Testis (tissue), 3 donors: ENCODE data around the gene FAM53B. TPM values are rescaled to one million over a fixed set of nuclear protein-coding genes. Genes with fewer than 3 reads are reported as not detected.

Source experiments
- DNase-seq: peaks from one replicate; pipeline ENCODE4 v3.0.0-alpha.2; 2019
- H3K27ac ChIP-seq, 2 donors: fragments of 200-600 bp; sonication (generic); one replicate each; pipeline ENCODE4 v1.5.1; 2019
- H3K27me3 ChIP-seq: fragments of 200-600 bp; sonication (generic); one replicate; pipeline ENCODE4 v1.5.1; 2019
- H3K36me3 ChIP-seq: fragments of 200-600 bp; sonication (generic); one replicate; pipeline ENCODE4 v1.5.1; 2017; ENCODE audit warnings: low read depth; ENCODE audit errors: missing control alignments
- H3K4me1 ChIP-seq: fragments of 200-600 bp; sonication (generic); one replicate; pipeline ENCODE4 v1.5.1; 2019
- H3K4me3 ChIP-seq, 2 donors: fragments of 200-600 bp; sonication (generic); one replicate each; pipeline ENCODE4 v1.5.1; 2017 to 2019
- H3K9me3 ChIP-seq: fragments of 200-600 bp; sonication (generic); one replicate; pipeline ENCODE4 v1.5.1; 2017
- CTCF ChIP-seq, 3 experiments: fragments of 450-650 bp in 2 of 3; fragments of 200-600 bp in 1 of 3; sonication (generic) in 1 of 3; IDR thresholded peaks; one replicate each; pipeline ENCODE4 v1.5.1; 2016 to 2019; ENCODE audit warnings: antibody characterized with exemption in 3 of 3, mild to moderate bottlenecking in 2 of 3, moderate library complexity in 1 of 3
- POLR2A ChIP-seq: fragments of 450-650 bp; IDR thresholded peaks from one replicate; pipeline ENCODE4 v1.6.1; 2017; ENCODE audit warnings: antibody characterized with exemption, mild to moderate bottlenecking, moderate library complexity
- WGBS, 2 donors: methylation state at CpG; one replicate each; pipeline ENCODE4 v1.1.5; 2018; 5-methylcytosine and 5-hydroxymethylcytosine counted together
- intact Hi-C: fragments of 100-400 bp; cut with DNase I; formaldehyde crosslinking; loops from one replicate; pipeline ENCODE4 v1.15.1; 2023; ENCODE audit warnings: low total_unique reads
- polyA plus RNA-seq: library from polyadenylated mRNA; stranded (reverse); fragments of 350-450 nt; fragmentation: Illumina TruSeq; extraction: RNeasy Lipid Tissue Mini Kit (QIAGEN cat#74804); gene quantifications from one replicate; pipeline ENCODE4 v1.2.3, GENCODE V29; 2014; ENCODE audit warnings: low read depth, low replicate concordance; ENCODE audit not compliant: insufficient read depth
- total RNA-seq, 2 donors: library from RNA; depleted of rRNA; stranded (reverse); fragments of >200 nt; gene quantifications; one replicate each; pipeline ENCODE4 v1.2.3, GENCODE V29; 2016

FAM53B gene
- total and polyA plus RNA-seq, 3 donors from 2014 or later = 36.9 to 125 (median 109) TPM

- TF ChIP-seq CTCF (IDR thresholded peaks at IDR 0.05) = no peak
- TF ChIP-seq POLR2A = no peak
- Histone ChIP-seq H3K36me3 (no peaks in the 10 kb centered on the region), H3K4me1 (peaks cover 51% of the 10 kb centered on the region), H3K27ac (no peak overlapping the region), H3K27me3 (no peaks in the 10 kb centered on the region), H3K4me3 (no peak overlapping the region), H3K9me3 (no peaks in the 10 kb centered on the region)
- intact Hi-C loops = no loop called here
- no peak for DNase-seq
- WGBS, 2 donors = 85 to 95% methylated on average over 3 of the region's 3 CpGs
Observed at GRCh38 chr10:124695259-124695658, 48.9 kb downstream of the FAM53B start.

- Histone ChIP-seq H3K4me1 (peaks cover 51% of the 10 kb centered on the region), H3K4me3 (no peak overlapping the region), H3K27ac (peak overlapping the region in 1 of 2 donors; percentile 55), H3K27me3 (no peaks in the 10 kb centered on the region), H3K9me3 (no peaks in the 10 kb centered on the region), H3K36me3 (no peaks in the 10 kb centered on the region)
- TF ChIP-seq CTCF (IDR thresholded peaks at IDR 0.05) = no peak
- no peak for TF ChIP-seq POLR2A
- DNase-seq = no peak
- 93% methylated on average over 14 of the region's 14 CpGs for WGBS, 2 donors
- intact Hi-C loops = no loop called here
Observed at GRCh38 chr10:124694481-124695220, 49.5 kb downstream of the FAM53B start.

- 65 to 83% methylated on average over 8 to 10 of the region's 10 CpGs for WGBS, 2 donors
- Histone ChIP-seq H3K4me1 (peaks cover 51% of the 10 kb centered on the region), H3K36me3 (no peaks in the 10 kb centered on the region), H3K4me3 (no peak overlapping the region), H3K9me3 (no peaks in the 10 kb centered on the region), H3K27me3 (no peaks in the 10 kb centered on the region), H3K27ac (peak overlapping the region in 1 of 2 donors; percentile 55)
- intact Hi-C loops = no loop called here
- no peak for DNase-seq
- TF ChIP-seq CTCF (IDR thresholded peaks at IDR 0.05) = no peak
- no peak for TF ChIP-seq POLR2A
Observed at GRCh38 chr10:124693801-124694416, 50.3 kb downstream of the FAM53B start.

- H3K27ac ChIP-seq = no peak overlapping the region
- H3K4me3 ChIP-seq = no peak overlapping the region
- WGBS, 2 donors = 84 to 86% methylated on average over 13 of the region's 13 CpGs
- H3K4me1 ChIP-seq = peaks cover 51% of the 10 kb centered on the region
- no peaks in the 10 kb centered on the region for H3K36me3 ChIP-seq
- H3K27me3 ChIP-seq = no peaks in the 10 kb centered on the region
- H3K9me3 ChIP-seq = no peaks in the 10 kb centered on the region
- DNase-seq = no peak
- intact Hi-C loops = no loop called here
- TF ChIP-seq POLR2A (no peak), CTCF (IDR thresholded peaks at IDR 0.05) (no peak)
Observed at GRCh38 chr10:124693396-124693795, 50.8 kb downstream of the FAM53B start.
